Muscle layer of colon (tissue), 2 donors: ENCODE data around the gene NLGN4X.

ENCODE experiments used
- H3K27ac ChIP-seq: one replicate; pipeline ENCODE4 v1.7.0; 2013; ENCODE audit warnings: low read depth, mild to moderate bottlenecking, low read length, moderate library complexity
- H3K27me3 ChIP-seq, 2 donors: one replicate each; pipeline ENCODE4 v1.7.0; 2013; ENCODE audit warnings: low read length in 2 of 2, mild to moderate bottlenecking in 2 of 2; ENCODE audit not compliant: insufficient read depth in 2 of 2, control insufficient read depth in 1 of 2
- H3K36me3 ChIP-seq: one replicate; pipeline ENCODE4 v1.7.0; 2013; ENCODE audit warnings: mild to moderate bottlenecking, low read length; ENCODE audit not compliant: insufficient read depth
- H3K4me1 ChIP-seq: one replicate; pipeline ENCODE4 v1.7.0; 2013; ENCODE audit warnings: mild to moderate bottlenecking, low read length; ENCODE audit not compliant: insufficient read depth
- H3K4me3 ChIP-seq, 2 donors: one replicate each; pipeline ENCODE4 v1.7.0; 2013; ENCODE audit warnings: low read length in 2 of 2, low read depth in 1 of 2, mild to moderate bottlenecking in 1 of 2, moderate library complexity in 1 of 2
- H3K9ac ChIP-seq: one replicate; pipeline ENCODE4 v1.7.0; 2013; ENCODE audit warnings: low read length
- H3K9me3 ChIP-seq: one replicate; pipeline ENCODE4 v1.7.0; 2013; ENCODE audit warnings: mild to moderate bottlenecking, low read length
- donor health status: abdominal sarcoma.
- donor health status: Adenocarcinoma of cecum.

The NLGN4X gene

GRCh38 chrX:6049132-6049531 is 179.5 kb downstream of the NLGN4X start:
- H3K4me3 ChIP-seq: no peak overlapping the region
- no peaks in the 10 kb centered on the region for H3K27me3 ChIP-seq
- H3K9me3 ChIP-seq: no peaks in the 10 kb centered on the region
- H3K9ac ChIP-seq: no peak overlapping the region
- H3K4me1 ChIP-seq: no peaks in the 10 kb centered on the region
- no peak overlapping the region for H3K27ac ChIP-seq
- no peaks in the 10 kb centered on the region for H3K36me3 ChIP-seq

- Histone ChIP-seq H3K36me3 (no peaks in the 10 kb centered on the region), H3K27ac (no peak overlapping the region), H3K4me3 (no peak overlapping the region), H3K4me1 (no peaks in the 10 kb centered on the region), H3K9me3 (no peaks in the 10 kb centered on the region), H3K9ac (no peak overlapping the region), H3K27me3 (no peaks in the 10 kb centered on the region)
Measured at GRCh38 chrX:6041630-6042029, 187.0 kb downstream of the NLGN4X start.

GRCh38 chrX:6029014-6029413 is 199.7 kb downstream of the NLGN4X start:
- no peaks in the 10 kb centered on the region for H3K9me3 ChIP-seq
- no peak overlapping the region for H3K9ac ChIP-seq
- no peaks in the 10 kb centered on the region for H3K36me3 ChIP-seq
- H3K27me3 ChIP-seq: no peaks in the 10 kb centered on the region
- no peak overlapping the region for H3K27ac ChIP-seq
- no peak overlapping the region for H3K4me3 ChIP-seq
- H3K4me1 ChIP-seq: no peaks in the 10 kb centered on the region

DNA sequence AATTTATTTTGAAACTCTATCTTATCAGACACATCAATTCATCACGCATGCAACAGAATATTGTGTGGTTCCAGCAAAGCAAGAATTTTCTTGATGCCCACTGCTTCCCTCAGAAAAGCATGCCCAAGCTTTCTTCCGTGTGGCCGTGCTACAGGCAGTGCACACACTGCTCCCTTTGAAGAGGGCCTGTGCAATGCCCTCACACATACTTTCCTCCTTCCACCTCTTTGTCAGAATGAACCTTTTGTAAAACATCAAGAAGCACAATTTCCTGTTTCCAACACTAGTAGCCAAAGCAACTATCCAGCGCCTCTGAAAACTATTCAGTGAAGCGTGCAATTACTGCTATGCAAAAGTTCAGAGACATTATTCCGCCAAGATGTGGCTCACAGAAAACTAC is 201.7 kb downstream of the NLGN4X start:
- Histone ChIP-seq H3K27me3 (no peaks in the 10 kb centered on the region), H3K27ac (no peak overlapping the region), H3K4me3 (no peak overlapping the region), H3K9ac (no peak overlapping the region), H3K4me1 (no peaks in the 10 kb centered on the region), H3K9me3 (no peaks in the 10 kb centered on the region), H3K36me3 (no peaks in the 10 kb centered on the region)

- Histone ChIP-seq H3K27me3 (no peaks in the 10 kb centered on the region), H3K27ac (no peak overlapping the region), H3K9me3 (no peaks in the 10 kb centered on the region), H3K4me1 (no peaks in the 10 kb centered on the region), H3K36me3 (no peaks in the 10 kb centered on the region), H3K4me3 (no peak overlapping the region), H3K9ac (no peak overlapping the region)
Measured at GRCh38 chrX:6026429-6026828, 202.2 kb downstream of the NLGN4X start.

- H3K27ac ChIP-seq: no peak overlapping the region
- no peak overlapping the region for H3K4me3 ChIP-seq
- no peaks in the 10 kb centered on the region for H3K4me1 ChIP-seq
- H3K27me3 ChIP-seq: no peaks in the 10 kb centered on the region
- H3K9me3 ChIP-seq: no peaks in the 10 kb centered on the region
- no peaks in the 10 kb centered on the region for H3K36me3 ChIP-seq
- H3K9ac ChIP-seq: no peak overlapping the region
Measured at GRCh38 chrX:6024204-6024603, 204.5 kb downstream of the NLGN4X start.

DNA sequence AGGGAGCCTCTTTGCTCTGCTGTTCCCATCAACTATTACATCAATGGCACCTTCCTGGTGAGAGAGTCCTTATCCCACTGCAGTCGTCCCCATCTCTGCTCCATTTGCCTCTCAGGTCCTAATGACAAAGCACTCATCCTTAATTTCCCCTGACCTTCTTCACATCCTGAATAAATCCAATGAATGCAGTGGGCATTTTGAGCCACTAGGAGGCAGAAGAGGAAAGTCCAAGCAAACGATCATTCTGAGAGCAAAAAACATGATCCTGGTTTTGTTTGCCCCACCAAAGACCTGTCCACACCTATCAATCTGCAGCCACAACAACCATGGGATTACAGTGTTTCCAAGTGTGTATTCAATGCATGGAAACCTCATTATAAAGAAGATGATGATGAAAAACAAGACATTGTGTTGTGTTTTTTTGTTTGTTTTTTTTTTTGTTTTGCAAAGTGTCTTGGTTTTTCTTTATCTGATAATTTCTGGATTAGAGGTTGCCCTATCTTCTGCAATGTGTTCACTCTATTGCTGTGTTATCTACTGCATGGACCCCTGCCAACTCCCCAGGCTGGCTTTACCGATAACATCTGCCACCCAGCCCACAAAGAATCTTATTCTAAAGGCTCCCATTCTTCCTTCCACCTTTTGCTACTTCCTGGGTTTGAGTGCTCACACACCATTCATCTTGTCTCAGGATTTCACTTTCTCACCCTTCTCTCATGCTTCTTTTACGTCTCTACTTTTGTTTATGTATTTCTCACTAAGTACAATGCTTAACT is 207.2 kb downstream of the NLGN4X start:
- Histone ChIP-seq H3K27ac (no peak overlapping the region), H3K4me1 (no peaks in the 10 kb centered on the region), H3K9ac (no peak overlapping the region), H3K36me3 (no peaks in the 10 kb centered on the region), H3K9me3 (no peaks in the 10 kb centered on the region), H3K27me3 (no peaks in the 10 kb centered on the region), H3K4me3 (no peak overlapping the region)

- Histone ChIP-seq H3K4me3 (no peak overlapping the region), H3K4me1 (no peaks in the 10 kb centered on the region), H3K27ac (no peak overlapping the region), H3K9me3 (no peaks in the 10 kb centered on the region), H3K36me3 (no peaks in the 10 kb centered on the region), H3K9ac (no peak overlapping the region), H3K27me3 (no peaks in the 10 kb centered on the region)
Measured at GRCh38 chrX:6019076-6019475, 209.6 kb downstream of the NLGN4X start.

DNA sequence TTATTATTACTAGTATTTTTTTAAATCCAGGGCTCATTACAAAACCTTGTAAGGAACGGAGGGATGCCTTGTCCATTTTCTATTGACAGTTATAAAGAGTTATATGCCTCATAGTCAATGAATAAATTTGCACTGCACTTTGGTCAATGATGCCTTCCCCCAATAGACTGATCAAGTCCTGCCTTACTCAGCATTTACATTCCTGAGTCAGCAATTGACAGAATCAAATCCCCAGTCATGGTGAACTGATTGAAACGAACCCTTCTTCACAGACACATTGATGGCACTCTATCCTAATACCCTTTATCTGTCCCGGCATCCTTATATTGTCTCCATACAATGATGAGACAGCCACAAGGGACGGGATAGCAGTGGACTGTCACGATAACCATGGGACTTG is 213.2 kb downstream of the NLGN4X start:
- no peaks in the 10 kb centered on the region for H3K36me3 ChIP-seq
- H3K27ac ChIP-seq: no peak overlapping the region
- no peaks in the 10 kb centered on the region for H3K9me3 ChIP-seq
- no peaks in the 10 kb centered on the region for H3K4me1 ChIP-seq
- H3K27me3 ChIP-seq: no peaks in the 10 kb centered on the region
- H3K9ac ChIP-seq: no peak overlapping the region
- no peak overlapping the region for H3K4me3 ChIP-seq

- Histone ChIP-seq H3K27ac (no peak overlapping the region), H3K9ac (no peak overlapping the region), H3K4me3 (no peak overlapping the region), H3K36me3 (no peaks in the 10 kb centered on the region), H3K27me3 (no peaks in the 10 kb centered on the region), H3K9me3 (no peaks in the 10 kb centered on the region), H3K4me1 (no peaks in the 10 kb centered on the region)
Measured at GRCh38 chrX:6012357-6012756, 216.3 kb downstream of the NLGN4X start.

DNA sequence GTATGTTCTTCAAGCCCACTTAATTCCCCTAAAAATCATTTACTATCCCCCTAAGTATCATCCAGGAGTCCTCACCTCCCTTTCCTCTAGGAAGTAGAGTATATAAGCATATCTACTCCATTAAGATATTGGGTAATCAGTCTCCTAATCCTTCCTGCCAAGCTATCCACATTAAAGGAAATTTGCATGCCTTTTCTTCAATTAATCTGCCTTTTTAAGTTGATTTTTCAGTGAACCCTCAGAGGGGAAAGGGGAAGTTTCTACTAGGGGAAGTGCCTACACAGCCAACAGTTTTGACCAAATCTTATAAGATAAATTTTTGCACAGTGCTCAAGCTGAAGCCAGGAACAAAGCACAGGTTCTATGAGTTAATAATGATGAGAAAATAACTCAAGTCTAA is 222.8 kb downstream of the NLGN4X start:
- H3K9me3 ChIP-seq: no peaks in the 10 kb centered on the region
- no peaks in the 10 kb centered on the region for H3K27me3 ChIP-seq
- no peaks in the 10 kb centered on the region for H3K36me3 ChIP-seq
- no peaks in the 10 kb centered on the region for H3K4me1 ChIP-seq
- H3K4me3 ChIP-seq: no peak overlapping the region
- H3K9ac ChIP-seq: no peak overlapping the region
- H3K27ac ChIP-seq: no peak overlapping the region

- H3K4me1 ChIP-seq: no peaks in the 10 kb centered on the region
- no peak overlapping the region for H3K27ac ChIP-seq
- H3K9me3 ChIP-seq: no peaks in the 10 kb centered on the region
Measured at GRCh38 chrX:6004529-6004928, 224.1 kb downstream of the NLGN4X start.

More at GRCh38 chrX:6004529-6004928, 224.1 kb downstream of the NLGN4X start:
- no peaks in the 10 kb centered on the region for H3K36me3 ChIP-seq
- H3K27me3 ChIP-seq: no peaks in the 10 kb centered on the region
- no peak overlapping the region for H3K9ac ChIP-seq
- no peak overlapping the region for H3K4me3 ChIP-seq
